Loucy (cell line): Measurements from ENCODE around the gene PKNOX2.

Experiments used
- CTCF ChIP-seq: fragments of 200-600 bp; sonication (generic); conservative IDR thresholded peaks from 2 replicates; pipeline ENCODE4 v1.5.1; 2014; ENCODE audit warnings: mild to moderate bottlenecking, antibody characterized with exemption, low read length
- EZH2phosphoT487 ChIP-seq: fragments of 200-600 bp; IDR thresholded peaks from 2 replicates; pipeline ENCODE4 v1.6.1; 2018; ENCODE audit warnings: antibody characterized with exemption, mild to moderate bottlenecking, moderate library complexity, borderline replicate concordance

DNA sequence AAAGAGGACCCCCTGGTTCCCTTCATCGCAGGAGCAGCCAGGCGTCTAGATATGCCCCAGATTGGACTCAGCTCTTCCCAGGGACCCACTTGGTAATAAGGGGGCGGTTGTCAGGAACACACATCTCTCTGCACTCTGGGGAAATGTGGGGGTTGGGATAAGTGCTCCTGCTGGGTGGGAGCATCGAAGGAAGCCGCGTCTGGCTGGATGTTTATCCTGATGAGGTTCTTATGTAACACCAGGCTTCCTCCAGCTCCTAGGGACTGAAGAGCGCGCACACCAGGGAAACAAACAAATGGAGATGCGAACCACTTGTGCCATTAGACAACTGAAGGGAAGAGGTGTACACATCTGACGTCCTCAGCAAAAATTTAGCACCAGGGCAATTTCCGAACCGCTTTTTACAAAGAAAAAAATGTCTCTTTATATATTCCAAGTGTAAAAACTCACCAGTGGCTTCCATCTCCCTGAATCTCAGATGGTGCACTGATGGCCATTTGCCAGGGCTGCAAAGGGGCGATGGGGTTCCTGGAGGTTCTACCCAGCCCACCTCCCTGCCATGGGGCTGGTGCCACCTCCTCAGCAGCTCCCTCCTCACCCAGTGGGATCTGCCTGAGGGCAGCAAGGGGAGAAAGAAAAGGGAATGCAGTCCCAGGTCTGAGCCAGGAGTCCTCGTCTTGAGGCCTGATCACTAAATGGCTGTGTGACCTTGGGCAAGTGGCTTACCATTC, 89.4 kb downstream of the PKNOX2 start:
- TF ChIP-seq CTCF (no peak), EZH2phosphoT487 (no peak)
